ENCODE data around the gene SORBS1. TPM values are rescaled to one million over a fixed set of nuclear protein-coding genes. Genes with fewer than 3 reads are reported as not detected.

SORBS1 gene
- total RNA-seq, 6 experiments from 2014 or later = 0.05 to 0.26 (median 0.18) TPM

DNA sequence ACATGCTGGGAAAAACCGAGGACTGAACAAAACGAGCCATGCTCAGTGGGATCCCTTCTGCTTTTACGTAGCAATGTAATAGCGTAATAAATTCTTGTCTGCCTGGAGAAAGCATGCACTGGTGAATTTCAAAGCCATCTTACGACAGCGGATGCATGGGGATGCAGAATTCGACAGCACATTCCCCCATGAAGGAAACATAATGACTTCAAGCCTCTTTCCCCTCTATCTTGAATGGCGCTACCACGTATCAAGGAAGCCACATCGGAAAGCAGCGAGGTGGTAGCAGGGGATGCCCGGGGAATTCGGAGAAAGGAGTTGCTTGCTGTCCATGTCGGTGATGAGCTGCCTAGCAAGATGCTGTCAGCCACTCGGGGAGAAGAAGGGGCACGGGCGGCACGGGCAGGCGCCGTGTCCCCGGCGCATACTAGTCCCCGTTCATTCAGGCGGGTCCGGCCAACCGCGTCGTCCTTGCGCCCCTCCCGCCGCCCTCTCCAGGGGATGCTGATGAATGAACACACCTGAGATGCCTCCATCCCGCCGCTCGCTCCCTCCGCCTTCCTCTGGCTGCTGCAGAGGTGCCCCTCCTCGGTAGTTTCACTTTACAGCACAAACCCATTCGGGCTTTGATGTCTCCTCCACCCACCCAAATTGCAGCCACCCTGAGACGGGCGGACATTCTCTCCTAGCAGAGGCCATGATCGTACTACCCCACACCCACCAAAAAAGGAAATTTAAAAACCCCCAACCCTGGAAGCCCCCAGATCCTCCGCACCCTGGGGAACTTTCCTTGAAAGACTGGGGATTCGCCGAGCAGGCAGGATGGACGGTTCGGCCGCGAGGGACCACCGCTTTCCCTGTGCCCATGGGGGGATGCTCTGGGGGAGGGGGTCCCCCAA, 644 bp downstream of the SORBS1 start:
- Mint-ChIP-seq H3K4me1 (ENCODE audit: low read depth) (peaks cover 8% of the 10 kb centered on the region), H3K4me3 (peak overlapping the region; percentile 96), H3K9me3 (no peaks in the 10 kb centered on the region), H3K27ac (peak overlapping the region; percentile 60; the same call in 1 of the 2 replicates), H3K36me3 (ENCODE audit: low read depth) (no peaks in the 10 kb centered on the region), H3K27me3 (ENCODE audit: insufficient read depth) (peaks cover 19% of the 10 kb centered on the region)
- DNase-seq = no peak
- TF ChIP-seq CTCF (IDR thresholded peaks at IDR 0.05) = no peak

- H3K27ac Mint-ChIP-seq = no peak overlapping the region
- TF ChIP-seq CTCF (IDR thresholded peaks at IDR 0.05) = no peak
- DNase-seq = no peak
- H3K27me3 Mint-ChIP-seq (ENCODE audit: insufficient read depth) = peaks cover 19% of the 10 kb centered on the region
- peaks cover 8% of the 10 kb centered on the region for H3K4me1 Mint-ChIP-seq (ENCODE audit: low read depth)
- H3K9me3 Mint-ChIP-seq = no peaks in the 10 kb centered on the region
- H3K36me3 Mint-ChIP-seq (ENCODE audit: low read depth) = no peaks in the 10 kb centered on the region
- peak overlapping the region; percentile 96 for H3K4me3 Mint-ChIP-seq
These were observed 1.3 kb downstream of the SORBS1 start for GRCh38 chr10:95559896-95560277.

- Mint-ChIP-seq H3K27me3 (ENCODE audit: insufficient read depth) (peaks cover 19% of the 10 kb centered on the region), H3K4me1 (ENCODE audit: low read depth) (peaks cover 8% of the 10 kb centered on the region), H3K36me3 (ENCODE audit: low read depth) (no peaks in the 10 kb centered on the region), H3K9me3 (no peaks in the 10 kb centered on the region), H3K27ac (no peak overlapping the region), H3K4me3 (no peak overlapping the region; the same call in 1 of the 2 replicates)
- TF ChIP-seq CTCF (IDR thresholded peaks at IDR 0.05) = no peak
- no peak for DNase-seq
These were observed 1.7 kb downstream of the SORBS1 start for GRCh38 chr10:95559471-95559870.

GRCh38 chr10:95558593-95559320, 2.4 kb downstream of the SORBS1 start:
- Mint-ChIP-seq H3K36me3 (ENCODE audit: low read depth) (no peaks in the 10 kb centered on the region), H3K9me3 (no peaks in the 10 kb centered on the region), H3K4me1 (ENCODE audit: low read depth) (peaks cover 8% of the 10 kb centered on the region), H3K4me3 (no peak overlapping the region), H3K27me3 (ENCODE audit: insufficient read depth) (peaks cover 19% of the 10 kb centered on the region), H3K27ac (no peak overlapping the region)
- TF ChIP-seq CTCF (IDR thresholded peaks at IDR 0.05) = no peak
- DNase-seq = no peak

DNA sequence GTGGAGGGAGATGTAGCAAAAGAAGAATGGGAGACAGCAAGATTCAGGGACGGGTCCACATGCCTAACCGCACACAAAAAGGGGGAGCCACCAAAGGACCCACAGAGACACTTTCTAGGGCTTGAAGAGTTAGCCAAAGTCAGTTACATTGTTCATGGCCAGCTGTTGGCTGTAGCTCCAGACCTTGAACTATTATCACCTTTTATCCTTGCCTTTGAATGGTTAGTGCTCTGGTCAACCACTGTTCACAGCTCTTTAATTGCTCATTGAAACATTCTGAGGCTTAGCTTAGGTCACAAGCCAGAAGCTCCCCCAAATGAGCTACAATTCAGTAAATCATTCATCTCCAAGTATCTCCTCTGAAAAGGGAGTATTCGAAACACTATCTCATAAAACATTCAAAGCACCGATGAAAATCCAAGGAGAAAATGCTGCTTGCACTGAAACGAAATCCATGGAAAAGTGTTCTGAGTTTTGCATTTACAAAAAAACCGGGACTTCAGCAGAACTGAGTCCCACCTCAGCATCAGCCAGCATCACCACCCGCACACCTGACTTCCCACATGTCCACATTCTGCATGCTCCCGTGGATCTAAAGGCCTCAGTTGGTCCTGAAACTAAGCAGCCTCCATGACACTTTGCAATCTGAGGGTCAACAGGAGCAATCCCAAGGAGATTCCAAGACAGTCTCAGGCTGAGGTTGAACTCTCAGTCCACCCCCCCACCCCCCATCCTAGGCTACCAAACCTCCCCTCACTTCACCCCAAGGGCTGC, 4.0 kb downstream of the SORBS1 start:
- H3K9me3 Mint-ChIP-seq = no peaks in the 10 kb centered on the region; the same call in 1 of the 2 replicates
- DNase-seq = no peak
- no peaks in the 10 kb centered on the region for H3K36me3 Mint-ChIP-seq (ENCODE audit: low read depth)
- no peak for TF ChIP-seq CTCF (IDR thresholded peaks at IDR 0.05)
- no peak overlapping the region for H3K4me3 Mint-ChIP-seq
- H3K27ac Mint-ChIP-seq = no peak overlapping the region
- H3K4me1 Mint-ChIP-seq (ENCODE audit: low read depth) = peaks cover 8% of the 10 kb centered on the region
- H3K27me3 Mint-ChIP-seq (ENCODE audit: insufficient read depth) = peaks cover 19% of the 10 kb centered on the region

Data from HFFc6 (cell line).